NT2/D1 (cell line): ENCODE data around the gene DCBLD2.

Experiments
- SUZ12 ChIP-seq: IDR thresholded peaks from 2 replicates; pipeline ENCODE4 v1.6.1; 2011; ENCODE audit not compliant: insufficient read length, insufficient read depth; ENCODE audit errors: extremely low read depth
- YY1 ChIP-seq: IDR thresholded peaks from 2 replicates; pipeline ENCODE4 v1.6.1; 2011; ENCODE audit not compliant: insufficient read length, insufficient read depth

GRCh38 chr3:98769448-98769847, 132.0 kb downstream of the DCBLD2 start:
- no peak for TF ChIP-seq SUZ12
- TF ChIP-seq YY1 = no peak
